ENCODE measurements around the gene ABCC9.

Gene ABCC9

GRCh38 chr12:21877293-21877982 is 63.8 kb downstream of the ABCC9 start:
- DNase-seq (ENCODE audit: low read depth), result no peak

GRCh38 chr12:21865846-21866245 is 75.4 kb downstream of the ABCC9 start:
- no peak for DNase-seq (ENCODE audit: low read depth)

- no peak for DNase-seq (ENCODE audit: low read depth)
Observed at GRCh38 chr12:21860534-21860933, 80.7 kb downstream of the ABCC9 start.

- DNase-seq (ENCODE audit: low read depth), result no peak
Observed at GRCh38 chr12:21860128-21860527, 81.1 kb downstream of the ABCC9 start.

DNA sequence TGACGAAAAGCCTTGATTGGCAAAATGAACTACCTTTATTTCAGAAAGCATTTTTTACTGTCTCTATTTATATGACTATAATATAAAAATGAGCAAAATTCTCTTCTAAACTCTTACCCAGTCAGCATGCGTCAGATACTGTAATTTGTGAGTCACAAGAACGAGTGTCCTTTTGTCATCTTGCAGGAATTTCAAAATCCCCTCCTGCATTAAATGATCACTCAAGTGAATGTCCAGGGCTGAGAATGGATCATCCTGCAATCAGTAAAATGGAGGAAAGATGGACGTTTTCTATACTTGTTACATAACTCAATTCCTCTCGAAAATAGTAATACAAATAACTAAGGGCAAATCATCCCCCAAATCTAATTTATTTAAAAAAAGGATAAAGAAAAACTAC is 89.0 kb downstream of the ABCC9 start:
- DNase-seq (ENCODE audit: low read depth), result peak; percentile 62

DNA sequence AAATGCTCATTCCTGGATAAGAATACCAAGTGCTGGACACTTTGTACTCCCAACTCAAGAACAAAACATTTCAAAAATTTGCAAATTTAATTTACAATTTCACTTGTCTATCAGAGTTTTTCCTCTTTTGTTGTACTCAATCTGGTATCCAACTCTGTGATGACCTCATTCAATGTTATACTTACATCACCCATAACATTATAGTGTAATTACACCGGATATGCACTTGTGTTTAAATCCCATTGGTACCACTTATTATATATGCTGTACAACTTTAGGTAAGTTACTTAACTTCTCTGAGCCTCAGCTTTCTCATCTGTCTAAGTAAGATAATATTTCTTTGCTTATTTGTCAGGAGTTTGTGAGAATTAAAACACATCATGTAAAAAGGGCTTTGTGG is 90.1 kb downstream of the ABCC9 start:
- no peak for DNase-seq (ENCODE audit: low read depth)

DNA sequence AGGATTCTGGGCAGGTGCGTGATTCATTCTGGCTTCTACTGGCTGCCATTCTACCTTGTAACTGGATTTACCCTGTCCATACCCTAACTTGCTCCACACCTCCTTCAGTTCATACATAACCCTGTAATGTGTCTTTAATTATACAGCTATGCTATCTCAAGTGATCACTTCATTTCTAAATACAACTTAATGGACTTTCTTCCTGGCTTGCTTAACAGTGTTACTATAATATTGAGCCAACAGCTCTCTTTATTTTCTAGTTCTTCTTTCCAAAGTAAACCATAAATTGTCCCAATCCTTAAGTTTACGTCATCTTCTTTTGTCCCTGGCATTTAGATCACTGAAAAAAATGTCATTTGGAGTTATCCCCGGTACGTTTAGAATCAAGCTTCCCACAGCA is 90.8 kb downstream of the ABCC9 start:
- no peak for DNase-seq (ENCODE audit: low read depth)

- no peak for DNase-seq (ENCODE audit: low read depth)
Observed at GRCh38 chr12:21849878-21850277, 91.3 kb downstream of the ABCC9 start.

DNA sequence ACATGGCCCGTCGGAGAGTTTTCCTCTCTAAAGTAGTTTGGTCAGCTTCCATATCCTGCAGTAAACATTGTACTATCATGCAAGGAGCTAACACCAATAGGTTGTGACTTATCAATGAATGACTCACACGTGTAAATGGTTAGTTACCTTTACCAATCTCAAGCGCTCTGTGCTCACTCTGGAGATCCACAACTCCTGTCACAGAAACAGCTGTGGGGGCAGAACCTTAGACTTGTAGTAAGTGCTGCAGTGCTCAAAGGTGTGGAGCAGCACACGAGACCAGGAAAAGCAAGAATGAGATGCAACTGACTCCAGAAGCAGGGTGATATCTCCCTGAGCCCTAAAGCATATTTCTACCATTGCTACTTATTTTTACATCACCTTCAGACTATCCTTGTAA is 93.0 kb downstream of the ABCC9 start:
- DNase-seq (ENCODE audit: low read depth), result no peak

- no peak for DNase-seq (ENCODE audit: low read depth)
Observed at GRCh38 chr12:21843795-21844194, 97.4 kb downstream of the ABCC9 start.

DNA sequence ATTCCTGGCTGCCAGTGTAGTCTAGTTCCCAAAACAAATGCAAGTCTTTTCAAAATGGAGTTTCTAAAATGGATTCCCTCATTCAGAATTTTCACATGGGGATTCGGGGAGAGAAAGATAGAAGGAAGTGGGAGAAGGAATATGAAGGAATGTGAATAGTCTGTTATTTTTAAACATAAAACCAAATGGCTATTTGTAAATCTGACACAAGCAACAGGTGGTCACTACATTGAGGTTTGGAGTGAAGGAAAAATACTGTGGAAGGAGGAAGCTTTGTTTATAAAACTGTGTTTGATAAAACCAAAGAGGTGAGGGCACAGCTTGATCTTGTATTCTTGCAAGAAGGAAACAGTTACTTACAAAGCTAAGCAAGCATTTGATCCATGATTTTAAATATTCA is 101.5 kb downstream of the ABCC9 start:
- DNase-seq (ENCODE audit: low read depth), result no peak

- DNase-seq (ENCODE audit: low read depth), result no peak
Observed at GRCh38 chr12:21837847-21838246, 103.4 kb downstream of the ABCC9 start.

- DNase-seq (ENCODE audit: low read depth), result peak; percentile 92
Observed at GRCh38 chr12:21831791-21832344, 109.4 kb downstream of the ABCC9 start.

DNA sequence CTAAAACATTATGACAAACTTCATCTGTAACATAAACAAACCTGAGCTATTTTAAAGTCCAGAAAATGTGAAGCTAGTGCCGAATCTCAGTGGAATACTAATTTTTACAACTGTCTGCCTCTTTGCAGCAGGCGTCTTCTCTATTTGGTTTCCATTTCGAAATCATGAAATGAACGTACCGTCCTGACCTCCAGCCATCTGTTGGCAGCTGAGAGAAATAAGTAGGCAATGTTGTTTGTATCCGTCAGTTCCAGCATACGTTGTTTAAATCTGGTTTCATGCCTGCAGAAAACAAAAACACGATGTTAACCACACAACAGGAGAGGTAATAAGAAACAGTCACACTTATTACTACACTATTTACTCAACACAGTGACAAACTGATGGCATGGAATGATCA is 112.4 kb downstream of the ABCC9 start:
- peak; percentile 93 for DNase-seq (ENCODE audit: low read depth)

DNA sequence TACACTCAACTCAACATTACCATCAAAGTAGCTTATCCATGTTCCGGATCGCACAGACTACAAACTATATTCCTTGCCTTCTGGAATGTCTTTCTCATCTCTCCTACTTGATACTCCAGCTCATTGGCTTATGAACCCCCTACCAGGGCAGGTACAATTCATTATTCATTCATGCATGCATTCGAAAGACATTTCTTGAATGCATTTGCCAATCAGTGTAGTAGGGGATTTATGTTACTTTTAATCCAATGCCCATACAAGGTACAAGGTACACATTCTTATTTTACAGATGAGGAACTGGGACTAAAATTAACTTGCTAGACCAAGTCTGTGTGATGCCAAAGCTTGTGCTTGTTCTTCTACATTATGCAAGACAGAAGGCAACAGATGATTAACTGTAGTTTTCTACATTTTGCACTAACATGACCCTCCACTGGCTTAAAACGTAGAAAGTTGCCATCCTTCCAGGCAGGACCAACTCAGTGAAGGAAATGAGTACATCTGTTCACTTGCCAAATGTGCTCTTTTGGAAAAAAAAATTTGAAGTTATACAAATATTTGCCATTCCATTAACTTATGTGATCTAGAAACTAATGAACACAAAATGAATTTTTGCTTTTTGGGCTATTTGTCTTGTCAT is 113.0 kb downstream of the ABCC9 start:
- peak; percentile 83 for DNase-seq (ENCODE audit: low read depth)

DNA sequence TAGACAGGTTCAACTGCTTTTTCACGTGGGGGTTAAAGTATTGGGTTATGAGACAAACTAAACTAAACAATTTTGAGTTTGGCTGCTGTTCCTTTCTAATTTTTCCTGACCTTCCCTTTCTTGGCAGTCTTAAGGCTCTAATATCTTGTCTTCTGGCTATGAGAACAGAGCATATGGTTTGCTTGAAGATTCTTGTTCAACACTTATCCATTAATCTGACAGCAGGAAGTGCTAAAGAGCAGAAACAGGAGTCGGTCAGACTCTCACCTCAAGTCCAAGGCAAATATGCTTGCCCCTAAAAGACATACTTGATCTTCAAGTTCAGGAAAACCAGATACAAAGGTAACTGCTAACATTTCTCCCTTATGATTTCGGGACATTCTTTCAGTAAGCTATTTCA is 114.1 kb downstream of the ABCC9 start:
- no peak for DNase-seq (ENCODE audit: low read depth)

- DNase-seq (ENCODE audit: low read depth), result no peak
Observed at GRCh38 chr12:21826618-21826910, 114.7 kb downstream of the ABCC9 start.

DNA sequence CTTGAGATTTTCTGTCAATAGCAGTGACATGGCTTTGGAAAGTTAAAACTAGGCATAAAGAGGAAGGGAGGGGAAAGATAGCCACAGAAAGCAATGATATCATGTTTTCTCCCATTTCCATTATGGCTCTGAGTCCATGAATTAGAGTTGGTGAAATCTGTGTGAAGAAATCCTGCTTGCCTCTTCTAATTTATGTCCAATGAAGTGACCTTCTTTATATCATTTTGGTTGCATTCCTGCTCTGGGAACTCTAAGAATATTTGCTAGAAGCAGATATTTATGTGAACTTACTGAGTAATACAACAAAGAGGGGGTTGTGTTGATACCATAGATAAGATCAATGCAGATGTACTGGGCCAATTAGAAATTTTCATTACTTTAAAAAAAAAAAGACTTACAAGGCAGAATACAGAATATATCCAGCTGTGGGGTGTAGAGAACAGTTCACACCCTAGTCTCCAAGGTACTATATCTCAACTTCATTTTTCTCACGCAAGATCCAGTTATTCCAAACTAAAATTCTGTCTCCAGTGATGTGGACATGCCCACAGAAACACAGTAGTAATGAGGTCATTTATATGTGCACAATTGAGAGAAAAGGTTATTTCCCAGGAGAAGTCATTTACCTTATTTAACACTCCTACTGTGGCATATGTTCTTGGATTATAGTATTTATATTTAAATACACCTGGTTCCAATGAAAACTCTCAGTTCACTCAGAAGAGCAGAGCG is 115.2 kb downstream of the ABCC9 start:
- no peak for DNase-seq (ENCODE audit: low read depth)

GRCh38 chr12:21823581-21823980 is 117.6 kb downstream of the ABCC9 start:
- DNase-seq (ENCODE audit: low read depth), result peak; percentile 72

DNA sequence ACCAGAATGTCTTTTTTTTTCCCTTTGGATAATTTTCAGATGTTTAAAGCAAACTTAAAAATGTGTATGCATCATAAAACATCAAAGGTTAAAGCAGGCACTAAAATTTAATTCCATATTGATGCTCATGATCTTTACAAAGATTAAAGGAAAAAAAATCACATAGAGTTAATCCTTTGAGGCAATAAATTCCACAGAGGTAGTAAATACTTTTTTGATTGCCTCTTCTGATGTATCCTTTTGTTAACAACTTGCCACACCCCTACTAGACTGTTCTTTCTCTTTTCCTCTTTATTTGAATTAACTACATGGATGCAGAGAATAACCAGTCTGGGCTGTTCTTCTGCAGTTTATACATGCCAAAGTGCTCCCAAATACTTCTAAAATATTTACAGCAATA is 121.5 kb downstream of the ABCC9 start:
- DNase-seq (ENCODE audit: low read depth), result no peak

DNA sequence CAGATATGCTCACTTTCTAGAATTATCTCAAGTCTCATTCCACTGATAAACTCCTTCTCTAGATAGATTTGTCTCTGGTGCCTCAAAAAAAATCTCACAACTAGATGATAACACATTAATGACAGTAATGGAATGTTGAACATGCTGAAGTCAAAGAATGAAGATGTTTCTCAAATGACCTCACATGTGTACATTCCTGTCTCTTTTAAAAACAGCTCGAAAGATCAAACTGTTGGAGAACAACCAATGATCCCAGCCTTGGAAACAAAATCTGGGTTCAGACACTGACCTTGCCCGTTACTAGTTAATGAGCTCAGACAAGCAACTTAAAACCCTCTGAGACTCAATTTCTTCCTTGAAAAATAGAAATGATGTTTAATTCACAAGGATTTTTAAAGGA is 122.0 kb downstream of the ABCC9 start:
- peak; percentile 51 for DNase-seq (ENCODE audit: low read depth)

DNA sequence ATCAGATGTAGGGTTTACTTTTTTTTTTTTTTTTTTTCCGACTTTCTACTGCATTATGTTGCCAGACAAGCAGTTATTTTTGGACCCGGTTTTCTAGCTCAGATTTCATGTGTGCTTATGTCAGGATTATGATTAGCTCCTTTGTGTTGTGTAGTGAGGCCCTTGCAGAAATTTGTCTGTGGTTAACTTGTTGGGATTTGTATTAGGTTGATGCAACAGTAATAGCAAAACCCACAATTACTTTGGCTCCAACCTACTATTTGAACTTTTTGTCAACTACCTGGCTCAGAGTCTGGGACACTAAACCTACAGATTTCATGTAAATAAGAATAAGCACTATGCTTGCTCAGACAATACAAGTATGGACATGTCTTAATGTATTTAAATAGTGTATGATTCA is 122.6 kb downstream of the ABCC9 start:
- DNase-seq (ENCODE audit: low read depth), result peak; percentile 89

Measured in fibroblast of gingiva (primary cell).